Natural killer cell (primary cell): ENCODE data around the gene CENPX. TPM values are rescaled to one million over a fixed set of nuclear protein-coding genes. Genes with fewer than 3 reads are reported as not detected.
"Not testable (repeated sequence)": the region's sequence is repeated elsewhere in the genome, so short reads cannot be mapped to it uniquely, and the experiment has no call there.

ENCODE experiments used
- ATAC-seq, 3 donors: fragments of 150-1000 bp in 2 of 3; fragments of 200-7000 bp in 1 of 3; cut with Tn5 transposase; 1 replicate in 1 of 3; 2 replicates in 2 of 3; pipeline ENCODE4 v1.10.0; 2021; ENCODE audit warnings: mild to moderate bottlenecking in 2 of 3, moderate library complexity in 2 of 3
- DNase-seq, 2 donors: peaks; one replicate each; pipeline versions ENCODE4 v3.0.0 to v3.0.0-alpha.2; 2013 to 2021; ENCODE audit warnings: mixed read lengths in 1 of 2
- H3K27ac ChIP-seq: one replicate; pipeline ENCODE4 v1.5.1; 2013; ENCODE audit warnings: mild to moderate bottlenecking, low read length
- H3K27me3 ChIP-seq: one replicate; pipeline ENCODE4 v1.6.1; 2013; ENCODE audit warnings: low read length; ENCODE audit not compliant: control insufficient read depth, insufficient read depth
- H3K36me3 ChIP-seq: one replicate; pipeline ENCODE4 v1.6.1; 2013; ENCODE audit warnings: low read length; ENCODE audit not compliant: control insufficient read depth, insufficient read depth
- H3K4me1 ChIP-seq: one replicate; pipeline ENCODE4 v1.6.1; 2013; ENCODE audit warnings: low read length; ENCODE audit not compliant: control insufficient read depth, insufficient read depth
- H3K4me3 ChIP-seq: one replicate; pipeline ENCODE4 v1.5.1; 2013; ENCODE audit warnings: low read length
- H3K9me3 ChIP-seq: one replicate; pipeline ENCODE4 v1.6.1; 2013; ENCODE audit warnings: low read length; ENCODE audit not compliant: control insufficient read depth, insufficient read depth
- H3K27ac Mint-ChIP-seq, 2 donors: one replicate each; pipeline ENCODE4 v1.8.0; 2022; ENCODE audit warnings: mild to moderate bottlenecking in 2 of 2, mixed read lengths in 2 of 2, moderate library complexity in 1 of 2
- H3K27me3 Mint-ChIP-seq, 2 donors: one replicate each; pipeline ENCODE4 v1.8.0; 2022; ENCODE audit warnings: low read depth in 2 of 2, mixed read lengths in 2 of 2
- H3K36me3 Mint-ChIP-seq: one replicate; pipeline ENCODE4 v1.8.0; 2022; ENCODE audit warnings: mixed read lengths
- H3K4me1 Mint-ChIP-seq, 2 donors: one replicate each; pipeline ENCODE4 v1.8.0; 2022; ENCODE audit warnings: mixed read lengths in 2 of 2
- H3K4me3 Mint-ChIP-seq: one replicate; pipeline ENCODE4 v1.8.0; 2022; ENCODE audit warnings: mild to moderate bottlenecking, moderate library complexity, mixed read lengths
- H3K9me3 Mint-ChIP-seq, 2 donors: one replicate each; pipeline ENCODE4 v1.8.0; 2022; ENCODE audit warnings: mixed read lengths in 2 of 2
- CTCF ChIP-seq: fragments of 200-600 bp; IDR thresholded peaks from one replicate; pipeline ENCODE4 v1.8.0; 2022; ENCODE audit warnings: antibody characterized with exemption
- WGBS: methylation state at CpG from one replicate; pipeline ENCODE4 v1.1.7; 2013; ENCODE audit warnings: missing lambda C conversion rate; ENCODE audit not compliant: insufficient coverage; 5-methylcytosine and 5-hydroxymethylcytosine counted together
- intact Hi-C: fragments of 100-400 bp; cut with micrococcal nuclease; formaldehyde crosslinking; loops from one replicate; pipeline ENCODE4 v1.14.2; 2022
- total RNA-seq, 4 donors: library from RNA; stranded (reverse); fragments of 120-200 nt in 1 of 4; gene quantifications; one replicate each; pipeline versions ENCODE4 v1.2.3 to v1.2.4, GENCODE V29; 2013 to 2022

The CENPX gene
- total RNA-seq, 3 donors from 2014 or later (not counting 1 experiment from before 2014, with no cell fraction given): 22.8 to 29.6 (median 27.0) TPM

- TF ChIP-seq CTCF: no peak
- Histone ChIP-seq H3K27ac (no peak overlapping the region), H3K4me3 (no peak overlapping the region), H3K27me3 (no peaks in the 10 kb centered on the region), H3K4me1 (peaks cover 14% of the 10 kb centered on the region), H3K9me3 (no peaks in the 10 kb centered on the region), H3K36me3 (no peaks in the 10 kb centered on the region)
- H3K36me3 Mint-ChIP-seq: no peaks in the 10 kb centered on the region
- ATAC-seq: no peak
- H3K4me3 Mint-ChIP-seq: peak overlapping the region; percentile 21
- H3K27ac Mint-ChIP-seq: no peak overlapping the region
- no peak for DNase-seq
- no peaks in the 10 kb centered on the region for H3K9me3 Mint-ChIP-seq
- intact Hi-C loops: no loop called here
- H3K4me1 Mint-ChIP-seq: peaks cover 7 to 9% of the 10 kb centered on the region in 2 donors
- H3K27me3 Mint-ChIP-seq: no peaks in the 10 kb centered on the region
- 82% methylated on average over 15 of the region's 17 CpGs for whole genome bisulfite sequencing
Observed at GRCh38 chr17:82041144-82041814, 18.6 kb upstream of the CENPX start.

GRCh38 chr17:82039695-82040299 lies 17.1 kb upstream of the CENPX start:
- H3K9me3 Mint-ChIP-seq: no peaks in the 10 kb centered on the region
- TF ChIP-seq CTCF: no peak
- WGBS: 97% methylated on average over 8 of the region's 8 CpGs
- no peak for ATAC-seq
- Histone ChIP-seq H3K4me3 (no peak overlapping the region), H3K36me3 (no peaks in the 10 kb centered on the region), H3K27me3 (no peaks in the 10 kb centered on the region), H3K27ac (no peak overlapping the region), H3K4me1 (peaks cover 21% of the 10 kb centered on the region), H3K9me3 (no peaks in the 10 kb centered on the region)
- no peaks in the 10 kb centered on the region for H3K36me3 Mint-ChIP-seq
- no peak for DNase-seq
- H3K27ac Mint-ChIP-seq: no peak overlapping the region
- intact Hi-C loops: loop anchor here (5.0 kb wide), 1 partner anchor 77 kb away; the partner anchor contains the start of gene NOTUM
- no peaks in the 10 kb centered on the region for H3K27me3 Mint-ChIP-seq
- H3K4me1 Mint-ChIP-seq: peaks cover 7 to 22% of the 10 kb centered on the region in 2 donors
- no peak overlapping the region for H3K4me3 Mint-ChIP-seq

GRCh38 chr17:82038796-82039409 lies 16.2 kb upstream of the CENPX start:
- not testable (repeated sequence) for H3K27me3 Mint-ChIP-seq, H3K27ac Mint-ChIP-seq, H3K36me3 ChIP-seq, H3K27me3 ChIP-seq, H3K9me3 ChIP-seq, H3K36me3 Mint-ChIP-seq, DNase-seq, ATAC-seq, H3K4me3 ChIP-seq, H3K9me3 Mint-ChIP-seq, H3K27ac ChIP-seq
- intact Hi-C loops: loop anchor here (5.0 kb wide), 1 partner anchor 77 kb away; the partner anchor contains the start of gene NOTUM
- H3K4me1 Mint-ChIP-seq: peaks cover 7 to 22% of the 10 kb centered on the region in 2 donors
- H3K4me1 ChIP-seq: peaks cover 21% of the 10 kb centered on the region
- H3K4me3 Mint-ChIP-seq: peak overlapping the region; percentile 49
- 88% methylated on average over 14 of the region's 16 CpGs for WGBS

GRCh38 chr17:82037889-82038195 lies 15.2 kb upstream of the CENPX start:
- Histone ChIP-seq H3K9me3 (no peaks in the 10 kb centered on the region), H3K36me3 (no peaks in the 10 kb centered on the region), H3K4me1 (peaks cover 21% of the 10 kb centered on the region), H3K27ac (peak overlapping the region; percentile 2), H3K4me3 (peak overlapping the region; percentile 69), H3K27me3 (no peaks in the 10 kb centered on the region)
- Mint-ChIP-seq H3K4me3 (peak overlapping the region; percentile 94), H3K27ac (peak overlapping the region; percentile 90 to 94), H3K9me3 (no peaks in the 10 kb centered on the region), H3K4me1 (peaks cover 7 to 22% of the 10 kb centered on the region in 2 donors), H3K36me3 (no peaks in the 10 kb centered on the region), H3K27me3 (no peaks in the 10 kb centered on the region)
- ATAC-seq: no peak
- WGBS: 7% methylated on average over 10 of the region's 10 CpGs
- TF ChIP-seq CTCF: no peak
- no peak for DNase-seq
- intact Hi-C loops: loop anchor here (1.0 to 5.0 kb wide), 3 partner anchors 13 to 76 kb away; partner anchors contain the start of genes GPS1, LRRC45, NOTUM and RFNG
